NCI-H82 (cell line): ENCODE data around the gene SLC34A3.

Experiments used
- DNase-seq: peaks from one replicate; lab custom pipeline; 2025; lab: John Stamatoyannopoulos, UW

The SLC34A3 gene

DNA sequence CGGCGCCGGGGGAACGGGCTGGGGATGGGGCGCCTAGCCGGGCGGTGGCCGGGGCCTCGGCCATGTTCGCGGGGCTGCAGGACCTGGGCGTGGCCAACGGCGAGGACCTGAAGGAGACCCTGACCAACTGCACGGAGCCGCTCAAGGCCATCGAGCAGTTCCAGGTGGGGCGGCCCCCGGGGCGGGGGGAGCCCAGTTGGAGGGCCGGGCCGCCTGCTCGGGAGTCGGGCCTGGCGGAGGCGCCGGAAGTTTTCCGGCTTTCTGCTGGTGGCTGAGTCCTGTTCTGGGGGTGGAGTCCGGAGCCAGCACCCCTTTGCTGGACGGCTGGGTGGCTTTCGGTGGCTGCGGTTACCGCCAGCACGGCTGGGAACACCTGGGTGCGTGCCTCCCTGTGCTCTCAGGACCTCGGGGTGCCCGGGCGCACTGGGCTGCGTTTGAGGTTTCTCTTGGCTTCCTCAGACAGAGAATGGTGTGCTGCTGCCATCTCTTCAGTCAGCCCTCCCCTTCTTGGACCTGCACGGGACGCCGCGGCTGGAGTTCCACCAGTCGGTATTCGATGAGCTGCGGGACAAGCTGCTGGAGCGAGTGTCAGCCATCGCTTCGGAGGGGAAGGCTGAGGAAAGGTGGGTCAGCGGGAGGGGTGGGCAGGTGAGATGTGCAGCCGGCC, 24.9 kb downstream of the SLC34A3 start:
- peak; percentile 68 for DNase-seq

DNA sequence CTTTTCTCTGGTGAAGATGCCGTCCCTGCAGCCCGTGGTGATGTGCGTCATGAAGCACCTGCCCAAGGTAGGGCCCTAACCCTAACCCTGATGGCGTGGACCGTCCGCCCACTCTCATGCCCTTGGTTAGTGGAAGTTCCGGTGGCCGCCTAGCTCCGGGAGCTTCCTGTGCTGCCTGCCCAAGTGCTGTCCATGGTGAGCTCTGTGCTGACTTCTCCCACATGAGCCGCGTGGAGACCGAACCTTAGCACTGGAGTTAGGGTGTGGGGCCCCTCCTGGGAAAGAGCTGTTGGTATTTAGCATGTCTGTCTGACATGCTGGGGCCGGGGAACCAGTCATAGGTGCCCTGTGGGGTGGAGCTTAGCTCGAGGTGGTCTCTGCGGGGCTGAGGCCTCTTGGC, 25.7 kb downstream of the SLC34A3 start:
- no peak for DNase-seq

DNA sequence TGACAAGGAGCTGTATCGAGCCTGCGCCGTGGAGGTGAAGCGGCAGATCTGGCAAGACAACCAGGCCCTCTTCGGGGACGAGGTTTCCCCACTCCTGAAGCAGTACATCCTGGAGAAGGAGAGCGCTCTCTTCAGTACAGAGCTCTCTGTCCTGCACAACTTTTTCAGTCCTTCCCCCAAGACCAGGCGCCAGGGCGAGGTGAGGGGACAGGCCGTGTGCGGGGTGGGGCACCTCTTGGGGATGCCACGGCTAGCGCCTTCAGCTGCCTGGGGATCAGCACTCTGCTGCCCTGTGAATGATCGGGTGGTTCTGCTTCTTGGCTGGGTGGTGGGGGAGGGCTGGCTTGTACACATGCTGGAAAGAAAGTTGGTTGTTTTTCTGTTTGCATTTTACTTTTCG, 26.2 kb downstream of the SLC34A3 start:
- DNase-seq, result no peak

DNA sequence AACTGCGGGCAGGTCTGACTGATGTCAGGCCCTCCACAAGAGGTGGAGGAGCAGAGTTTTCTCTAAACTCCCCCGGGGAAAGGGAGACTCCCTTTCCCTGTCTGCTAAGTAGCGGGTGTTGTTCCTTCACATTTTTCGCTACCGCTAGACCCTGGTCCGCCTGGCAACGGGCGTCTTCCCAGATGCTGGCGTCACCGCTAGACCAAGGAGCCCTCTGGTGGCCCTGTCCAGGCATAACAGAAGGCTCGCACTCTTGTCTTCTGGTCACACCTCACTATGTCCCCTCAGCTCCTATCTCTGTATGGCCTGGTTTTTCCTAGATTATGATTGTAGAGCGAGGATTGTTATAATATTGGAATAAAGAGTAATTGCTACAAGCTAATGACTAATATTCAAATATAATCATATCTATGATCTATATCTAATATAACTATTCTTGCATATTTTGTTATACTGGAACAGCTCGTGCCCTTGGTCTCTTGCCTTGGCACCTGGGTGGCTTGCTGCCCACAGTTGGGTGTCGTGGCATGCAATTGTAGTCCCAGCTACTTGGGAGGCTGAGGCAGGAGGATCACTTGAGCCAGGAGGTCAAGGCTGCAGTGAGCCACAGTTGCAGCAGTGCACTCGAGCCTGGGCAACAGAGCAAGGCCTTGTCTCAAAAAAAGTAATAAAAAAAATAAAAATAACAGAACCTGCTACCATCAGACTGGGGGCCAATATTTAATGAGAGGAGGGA, 31.6 kb downstream of the SLC34A3 start:
- DNase-seq, result peak; percentile 67

DNA sequence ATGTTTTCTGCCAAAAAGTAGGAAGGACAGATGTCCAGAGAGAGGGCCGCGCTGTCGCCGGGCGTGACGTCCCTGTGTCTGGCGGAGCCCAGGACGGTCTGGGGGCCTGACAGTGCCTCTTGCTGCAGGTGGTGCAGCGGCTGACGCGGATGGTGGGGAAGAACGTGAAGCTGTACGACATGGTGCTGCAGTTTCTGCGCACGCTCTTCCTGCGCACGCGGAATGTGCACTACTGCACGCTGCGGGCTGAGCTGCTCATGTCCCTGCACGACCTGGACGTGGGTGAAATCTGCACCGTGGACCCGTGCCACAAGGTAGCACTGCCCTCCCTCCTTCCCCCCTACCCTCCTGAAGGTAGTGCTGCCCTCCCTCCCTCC, 32.2 kb downstream of the SLC34A3 start:
- no peak for DNase-seq

DNA sequence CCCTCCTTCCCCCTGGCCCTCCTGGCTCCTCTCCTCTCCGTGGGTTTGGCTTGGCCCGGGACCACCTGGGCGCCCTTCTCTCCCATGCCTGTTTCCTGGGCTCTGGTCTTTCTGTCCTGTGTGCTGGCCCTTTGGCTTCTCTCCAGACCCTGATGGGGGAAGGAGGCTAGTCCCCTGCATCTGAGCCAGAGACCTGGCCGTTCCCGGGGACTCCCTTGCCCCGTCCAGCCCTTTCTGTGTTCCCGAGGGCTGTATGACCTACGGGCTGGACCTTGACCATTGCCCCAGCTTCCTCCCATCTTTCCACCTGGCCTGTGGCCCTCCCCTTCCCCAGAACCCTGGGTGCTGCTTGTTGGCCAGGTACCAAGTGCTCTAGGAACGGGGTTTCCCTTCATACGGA, 32.8 kb downstream of the SLC34A3 start:
- no peak for DNase-seq

DNA sequence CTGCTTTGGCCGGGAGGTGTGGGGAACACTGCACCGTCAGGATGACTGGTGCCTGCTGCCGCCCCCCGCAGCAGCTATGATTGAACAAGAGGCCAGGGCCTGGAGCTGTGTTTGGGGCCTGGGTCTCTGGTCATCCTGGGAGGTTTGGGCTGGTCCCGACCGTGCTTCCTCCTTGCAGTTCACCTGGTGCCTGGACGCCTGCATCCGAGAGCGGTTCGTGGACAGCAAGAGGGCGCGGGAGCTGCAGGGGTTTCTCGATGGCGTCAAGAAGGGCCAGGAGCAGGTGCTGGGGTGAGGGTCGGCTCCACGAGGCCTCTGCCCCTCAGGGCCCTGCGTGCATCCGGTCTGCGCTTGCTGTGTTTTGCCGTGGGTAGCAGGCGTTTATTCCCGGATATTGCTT, 33.4 kb downstream of the SLC34A3 start:
- no peak for DNase-seq

DNA sequence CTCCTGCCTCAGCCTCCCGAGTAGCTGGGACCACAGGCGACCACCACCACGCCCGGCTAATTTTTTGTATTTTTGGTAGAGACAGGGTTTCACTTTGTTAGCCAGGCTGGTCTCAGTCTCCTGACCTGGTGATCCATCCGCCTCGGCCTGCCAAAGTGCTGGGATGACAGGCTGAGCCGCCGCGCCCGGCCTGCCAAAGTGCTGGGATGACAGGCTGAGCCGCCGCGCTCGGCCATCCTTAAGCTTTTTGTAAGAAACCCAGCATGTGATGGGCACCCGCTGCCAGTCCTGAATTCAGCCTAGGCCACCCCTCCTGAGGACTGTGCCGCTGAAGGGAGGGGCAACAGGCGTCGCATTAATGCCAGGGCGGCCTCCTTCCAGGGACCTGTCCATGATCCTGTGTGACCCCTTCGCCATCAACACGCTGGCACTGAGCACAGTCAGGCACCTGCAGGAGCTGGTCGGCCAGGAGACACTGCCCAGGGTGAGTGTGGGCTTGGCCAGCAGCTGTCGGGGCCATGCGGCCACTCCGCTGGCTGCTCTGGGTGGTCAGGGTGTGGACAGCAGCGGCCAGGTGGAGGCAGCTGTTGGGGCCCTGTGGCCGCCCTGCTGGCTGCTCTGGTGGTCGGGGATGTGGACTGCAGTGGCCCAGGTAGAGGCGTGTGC, 34.9 kb downstream of the SLC34A3 start:
- DNase-seq, result no peak

DNA sequence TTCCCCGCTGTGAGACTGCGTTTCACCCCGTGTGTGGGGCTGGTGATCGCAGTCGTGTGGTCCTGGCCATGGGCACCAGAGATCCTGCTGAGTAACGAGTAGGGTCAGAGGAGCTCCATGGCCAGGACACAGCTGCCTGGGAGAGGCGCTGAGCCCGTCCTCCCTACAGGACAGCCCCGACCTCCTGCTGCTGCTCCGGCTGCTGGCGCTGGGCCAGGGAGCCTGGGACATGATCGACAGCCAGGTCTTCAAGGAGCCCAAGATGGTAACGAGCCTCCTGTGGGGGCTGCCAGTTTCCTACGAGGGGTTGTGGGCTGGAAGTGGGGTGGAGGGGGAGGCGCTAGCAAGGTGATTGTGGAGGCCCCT, 35.4 kb downstream of the SLC34A3 start:
- no peak for DNase-seq

DNA sequence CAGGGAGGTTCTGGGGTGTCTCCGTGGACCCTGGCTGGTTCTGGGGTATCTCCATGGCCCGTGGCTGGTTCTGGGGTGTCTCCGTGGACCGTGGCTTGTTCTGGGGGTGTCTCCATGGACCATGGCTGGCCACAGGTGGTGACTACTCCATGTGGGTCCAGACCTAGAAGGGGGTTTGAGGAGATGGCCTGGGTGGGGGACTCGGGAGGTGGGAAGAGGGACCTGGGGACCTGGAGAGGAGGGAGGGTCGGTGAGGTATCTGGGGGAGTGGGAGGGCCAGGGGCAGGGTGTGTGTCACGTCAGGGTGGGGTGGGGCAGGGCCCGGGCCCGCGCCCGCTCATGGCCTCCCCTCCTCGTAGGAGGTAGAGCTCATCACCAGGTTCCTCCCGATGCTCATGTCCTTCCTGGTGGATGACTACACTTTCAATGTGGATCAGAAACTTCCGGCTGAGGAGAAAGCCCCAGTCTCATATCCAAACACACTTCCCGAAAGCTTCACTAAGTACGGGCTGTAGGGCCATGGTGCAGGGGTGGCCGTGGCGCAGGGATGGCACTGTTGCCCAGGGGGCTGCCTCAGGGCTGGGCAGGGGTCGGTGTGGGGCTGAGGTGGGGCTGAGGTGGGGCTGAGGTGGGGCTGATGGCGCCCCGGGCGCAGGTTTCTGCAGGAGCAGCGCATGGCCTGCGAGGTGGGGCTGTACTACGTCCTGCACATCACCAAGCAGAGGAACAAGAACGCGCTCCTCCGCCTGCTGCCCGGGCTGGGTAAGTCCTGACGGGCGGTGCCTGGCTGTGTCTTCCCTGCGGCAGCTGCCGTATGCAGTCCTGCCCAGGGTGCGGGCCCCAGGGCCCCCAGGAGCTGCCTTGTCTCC, 36.1 kb downstream of the SLC34A3 start:
- DNase-seq, result no peak

DNA sequence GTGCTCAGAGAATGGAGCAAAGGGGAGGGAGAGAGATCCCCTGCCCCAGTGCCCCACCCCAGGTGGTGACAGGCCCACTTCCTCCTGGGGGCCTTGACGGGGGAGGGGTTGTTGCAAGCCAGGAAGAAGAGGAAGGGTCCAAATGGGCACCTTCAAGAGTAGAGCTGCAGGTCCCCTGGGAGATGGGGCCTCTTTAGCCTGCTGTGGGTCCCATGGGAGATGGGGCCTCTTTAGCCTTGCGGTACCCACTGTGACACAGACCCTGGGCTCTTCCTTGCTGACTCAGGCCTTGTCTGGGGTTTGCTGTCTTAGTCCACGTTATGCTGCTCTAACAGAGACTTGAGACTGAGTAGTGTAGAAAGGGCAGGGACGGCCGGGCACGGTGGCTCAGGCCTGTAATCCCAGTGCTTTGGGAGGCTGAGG, 37.2 kb downstream of the SLC34A3 start:
- DNase-seq, result no peak

DNA sequence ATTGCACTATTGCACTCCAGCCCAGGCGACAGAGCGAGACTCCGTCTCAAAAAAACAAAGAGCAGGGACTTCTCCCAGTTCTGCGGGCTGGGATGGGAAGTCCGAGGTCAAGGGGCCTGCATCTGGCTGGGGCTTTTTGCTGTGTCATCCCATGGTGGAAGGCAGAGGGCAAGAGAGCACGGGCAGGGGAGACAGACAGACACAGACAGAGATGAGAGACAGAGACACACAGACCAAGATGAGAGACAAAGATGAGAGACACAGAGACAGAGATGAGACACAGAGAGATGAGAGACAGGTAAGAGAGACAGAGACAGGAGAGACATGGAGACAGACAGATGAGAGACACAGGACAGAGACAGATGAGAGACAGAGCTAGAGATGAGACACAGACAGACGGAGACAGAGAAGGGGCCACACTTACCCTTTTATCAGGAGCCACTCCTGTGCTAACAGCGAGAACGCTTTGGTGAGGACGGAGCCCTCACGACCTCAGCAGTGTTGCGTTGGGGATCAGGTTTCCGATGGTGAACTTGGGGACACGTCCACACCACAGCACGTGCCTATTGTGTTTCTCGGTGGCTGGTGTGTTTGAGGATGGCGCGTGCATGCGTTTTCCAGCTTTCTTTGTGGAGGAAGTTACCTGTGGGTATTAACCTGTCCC, 38.0 kb downstream of the SLC34A3 start:
- DNase-seq, result no peak

DNA sequence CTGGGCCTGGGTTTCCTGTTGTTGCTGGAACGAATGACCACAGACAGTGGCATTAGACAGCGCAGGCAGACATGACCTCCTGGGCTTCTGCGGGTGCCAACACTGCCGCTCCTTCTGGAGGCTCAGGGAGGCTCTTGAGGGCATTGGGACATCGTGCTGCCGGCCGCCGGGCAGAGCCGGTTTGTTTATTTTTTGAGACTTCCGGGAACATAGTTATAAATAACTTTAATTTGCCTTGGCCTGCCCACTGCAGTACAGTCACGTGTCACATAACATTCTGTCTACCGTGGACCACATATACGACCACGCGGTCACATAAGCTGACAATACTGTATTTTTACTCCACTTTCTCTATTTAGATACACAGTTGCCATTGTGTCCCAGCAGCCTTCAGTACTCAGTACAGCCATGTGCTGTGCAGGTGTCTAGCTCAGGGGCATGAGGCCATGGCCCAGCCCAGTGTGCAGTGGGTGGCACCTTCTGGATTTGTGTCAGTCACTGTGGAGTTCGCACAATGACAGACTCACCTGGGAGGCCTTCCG, 38.6 kb downstream of the SLC34A3 start:
- DNase-seq, result no peak

DNA sequence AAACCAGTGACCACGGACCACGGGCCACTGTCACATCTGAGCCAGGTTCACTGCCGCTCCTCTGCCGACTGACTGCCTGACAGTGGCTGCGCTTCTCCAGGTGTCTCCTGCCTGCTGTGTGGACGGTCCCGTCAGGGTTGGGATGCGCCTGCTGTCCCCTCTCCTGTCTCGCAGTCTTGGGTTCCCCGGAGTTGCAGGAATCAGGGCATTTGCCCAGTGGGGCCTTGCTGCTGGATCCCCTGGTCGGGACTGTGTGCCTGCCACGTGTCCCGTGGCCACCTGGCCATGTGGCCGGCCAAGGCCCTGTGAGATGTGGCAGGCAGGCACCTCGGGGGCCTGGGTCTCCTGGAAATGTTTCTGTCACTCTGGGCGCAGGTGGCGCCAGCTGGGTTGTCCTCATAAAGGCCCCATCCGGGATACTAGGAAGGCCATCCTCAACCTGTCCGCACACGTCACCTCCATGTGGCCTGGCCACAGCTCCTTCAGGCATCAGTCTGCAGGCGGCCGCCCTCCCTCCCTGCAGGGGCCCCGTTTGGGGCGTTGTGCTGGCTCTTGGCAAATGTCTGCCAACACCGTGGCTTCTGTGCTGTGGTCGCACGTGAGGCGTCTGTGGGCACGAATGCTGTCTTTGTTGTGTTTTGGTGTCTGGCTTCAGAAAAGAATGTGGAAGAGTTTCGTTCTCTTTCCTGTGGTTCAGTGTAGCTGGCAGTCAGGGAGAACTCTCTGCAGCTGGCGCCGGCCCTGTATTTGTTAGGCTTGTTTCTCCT, 40.4 kb downstream of the SLC34A3 start:
- no peak for DNase-seq

DNA sequence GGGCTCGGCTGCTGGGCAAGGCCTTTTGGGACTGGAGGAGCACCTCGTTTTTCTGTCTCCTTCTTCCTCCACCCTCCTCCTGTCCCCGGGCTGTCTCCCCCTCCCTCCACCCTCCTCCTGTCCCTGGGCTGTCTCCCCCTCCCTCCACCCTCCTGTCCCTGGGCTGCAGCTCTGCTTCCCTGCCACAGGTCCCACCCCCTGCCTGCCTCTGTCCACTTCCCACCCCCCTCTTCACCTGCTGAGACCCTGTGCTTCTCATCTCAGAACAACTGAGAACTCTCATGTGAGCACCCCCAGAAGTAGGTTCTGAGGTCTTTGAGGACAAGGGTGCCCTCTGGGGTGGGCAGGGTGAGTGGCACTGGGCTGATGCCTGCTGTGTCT, 41.0 kb downstream of the SLC34A3 start:
- no peak for DNase-seq

DNA sequence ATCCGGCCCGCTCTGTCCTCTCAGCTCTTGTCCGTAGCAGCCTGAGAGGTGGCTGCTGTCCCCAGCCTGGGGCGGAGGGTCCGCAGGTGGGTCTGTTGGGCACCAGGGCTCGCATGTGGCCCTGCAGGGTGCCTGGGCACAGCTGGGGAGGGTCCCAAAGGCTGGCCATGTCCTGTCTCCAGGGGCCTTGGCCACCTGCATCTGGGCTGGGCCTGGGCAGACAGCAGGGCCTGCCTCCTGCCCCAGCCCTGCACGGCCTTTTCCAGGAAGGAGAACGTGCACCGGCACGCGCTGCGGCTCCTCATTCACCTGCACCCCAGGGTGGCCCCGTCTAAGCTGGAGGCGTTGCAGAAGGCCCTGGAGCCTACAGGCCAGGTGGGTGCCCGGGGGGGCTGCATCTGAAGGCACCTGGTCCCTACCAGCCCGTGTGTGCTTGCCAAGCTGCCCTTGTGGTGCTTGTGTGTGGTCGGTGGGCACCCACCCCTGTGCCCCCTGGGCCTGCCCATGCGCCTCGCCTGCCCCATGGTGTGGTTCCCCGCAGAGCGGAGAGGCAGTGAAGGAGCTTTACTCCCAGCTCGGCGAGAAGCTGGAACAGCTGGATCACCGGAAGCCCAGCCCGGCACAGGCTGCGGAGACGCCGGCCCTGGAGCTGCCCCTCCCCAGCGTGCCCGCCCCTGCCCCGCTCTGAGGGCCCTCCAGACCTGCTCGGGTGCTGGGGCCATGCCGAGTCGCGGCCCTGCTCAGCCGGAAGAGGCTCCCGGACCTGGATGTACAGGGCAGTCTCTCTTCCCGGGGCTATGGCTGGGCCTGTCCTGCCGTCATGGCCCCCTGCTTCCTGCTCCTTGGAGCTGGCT, 41.8 kb downstream of the SLC34A3 start:
- no peak for DNase-seq

DNA sequence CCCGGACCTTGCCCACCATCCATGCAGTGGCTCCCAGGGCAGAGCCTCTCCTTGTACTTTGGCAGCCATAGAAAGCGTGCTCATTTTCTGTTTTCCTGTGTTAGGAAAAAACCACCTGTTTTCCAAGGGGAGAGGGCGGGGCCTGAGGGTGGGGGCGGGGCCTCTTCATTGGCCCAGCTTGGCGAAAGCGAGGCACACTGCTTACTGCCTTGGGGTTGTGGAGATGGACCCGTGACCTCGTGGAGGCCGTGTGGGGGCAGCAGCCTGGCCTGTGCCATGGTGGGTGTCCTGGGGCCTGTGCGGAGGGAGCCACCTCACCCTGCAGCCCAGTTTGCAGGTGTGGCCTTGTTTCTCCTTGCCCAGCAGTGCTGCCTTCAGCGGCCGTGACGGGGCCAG, 42.4 kb downstream of the SLC34A3 start:
- DNase-seq, result no peak

DNA sequence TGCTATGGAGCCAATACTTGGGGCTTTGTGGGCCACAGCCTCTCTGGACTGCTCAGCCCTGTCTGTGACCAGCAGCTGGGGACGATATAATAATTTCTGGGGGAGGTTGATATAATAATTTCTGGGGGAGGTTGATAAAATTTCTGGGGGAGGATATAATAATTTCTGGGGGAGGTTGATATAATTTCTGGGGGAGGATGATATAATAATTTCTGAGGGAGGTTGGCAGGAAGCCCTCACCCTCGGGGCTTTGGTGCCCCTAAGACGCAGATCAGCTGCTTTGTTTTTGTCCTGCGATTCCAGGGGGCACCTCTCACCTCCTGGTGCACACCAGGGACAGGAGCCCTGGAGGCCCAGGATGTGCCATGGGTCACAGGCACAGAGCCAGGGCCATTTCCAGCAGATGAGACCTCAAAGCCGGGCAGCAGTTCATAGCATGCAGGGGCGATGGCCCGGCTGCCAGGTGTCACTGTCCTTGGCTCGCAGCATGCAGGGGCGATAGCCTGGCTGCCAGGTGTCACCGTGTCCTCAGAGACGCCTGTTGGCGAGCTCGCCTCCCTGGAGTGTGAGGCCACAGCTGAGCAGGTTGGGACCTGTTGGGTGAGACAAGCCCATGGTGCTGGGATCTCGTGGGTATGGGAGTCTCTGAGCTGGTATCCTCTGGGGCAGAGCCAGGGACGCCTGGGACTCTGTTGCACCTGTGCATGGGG, 43.1 kb downstream of the SLC34A3 start:
- no peak for DNase-seq

DNA sequence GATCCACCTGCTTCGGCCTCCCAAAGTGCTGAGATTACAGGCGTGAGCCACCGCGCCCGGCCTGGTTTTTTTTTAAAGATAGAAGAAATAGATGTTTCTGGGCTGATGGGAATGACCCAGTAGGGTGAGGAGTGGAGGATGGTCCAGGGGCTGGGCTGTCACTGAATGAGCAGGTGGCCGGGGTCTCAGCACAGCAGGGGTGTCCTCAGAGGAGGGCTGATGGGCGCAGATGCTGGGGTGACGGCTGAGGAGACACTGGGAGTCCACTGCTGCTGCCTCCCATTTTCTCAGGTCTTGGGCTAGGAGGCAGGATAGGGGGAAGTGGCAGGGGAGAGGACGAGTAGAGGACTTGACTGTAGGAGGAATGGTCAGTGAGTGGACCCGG, 44.5 kb downstream of the SLC34A3 start:
- DNase-seq, result no peak
